Measurements from ENCODE around the gene GDF2. TPM values are rescaled to one million over a fixed set of nuclear protein-coding genes. Genes with fewer than 3 reads are reported as not detected.

Gene GDF2
- total RNA-seq, 1 donor from 2014 or later: not detected

- TF ChIP-seq CTCF (IDR thresholded peaks at IDR 0.05): no peak
- Mint-ChIP-seq H3K4me3 (ENCODE audit: unreplicated experiment) (no peak overlapping the region), H3K9me3 (ENCODE audit: unreplicated experiment) (no peaks in the 10 kb centered on the region), H3K4me1 (ENCODE audit: unreplicated experiment) (no peaks in the 10 kb centered on the region), H3K27ac (ENCODE audit: unreplicated experiment) (no peak overlapping the region), H3K27me3 (ENCODE audit: unreplicated experiment) (peaks cover 25% of the 10 kb centered on the region), H3K36me3 (ENCODE audit: unreplicated experiment) (no peaks in the 10 kb centered on the region)
- DNase-seq (ENCODE audit: extremely low spot score, unreplicated experiment): no peak
Measured at GRCh38 chr10:47310090-47310505, 12.2 kb upstream of the GDF2 start.

- Mint-ChIP-seq H3K27ac (ENCODE audit: unreplicated experiment) (no peak overlapping the region), H3K4me3 (ENCODE audit: unreplicated experiment) (no peak overlapping the region), H3K36me3 (ENCODE audit: unreplicated experiment) (no peaks in the 10 kb centered on the region), H3K9me3 (ENCODE audit: unreplicated experiment) (no peaks in the 10 kb centered on the region), H3K27me3 (ENCODE audit: unreplicated experiment) (peaks cover 19% of the 10 kb centered on the region), H3K4me1 (ENCODE audit: unreplicated experiment) (no peaks in the 10 kb centered on the region)
- no peak for TF ChIP-seq CTCF (IDR thresholded peaks at IDR 0.05)
- no peak for DNase-seq (ENCODE audit: extremely low spot score, unreplicated experiment)
Measured at GRCh38 chr10:47311193-47311931, 10.9 kb upstream of the GDF2 start.

GRCh38 chr10:47311932-47312662, 10.2 kb upstream of the GDF2 start:
- Mint-ChIP-seq H3K36me3 (ENCODE audit: unreplicated experiment) (no peaks in the 10 kb centered on the region), H3K4me1 (ENCODE audit: unreplicated experiment) (no peaks in the 10 kb centered on the region), H3K27me3 (ENCODE audit: unreplicated experiment) (peaks cover 12% of the 10 kb centered on the region), H3K4me3 (ENCODE audit: unreplicated experiment) (no peak overlapping the region), H3K9me3 (ENCODE audit: unreplicated experiment) (no peaks in the 10 kb centered on the region), H3K27ac (ENCODE audit: unreplicated experiment) (no peak overlapping the region)
- DNase-seq (ENCODE audit: extremely low spot score, unreplicated experiment): peak; percentile 89
- TF ChIP-seq CTCF (IDR thresholded peaks at IDR 0.05): peak; percentile 79

GRCh38 chr10:47312663-47312995, 9.6 kb upstream of the GDF2 start:
- no peak overlapping the region for H3K4me3 Mint-ChIP-seq (ENCODE audit: unreplicated experiment)
- no peak for DNase-seq (ENCODE audit: extremely low spot score, unreplicated experiment)
- H3K27me3 Mint-ChIP-seq (ENCODE audit: unreplicated experiment): peaks cover 7% of the 10 kb centered on the region
- H3K36me3 Mint-ChIP-seq (ENCODE audit: unreplicated experiment): no peaks in the 10 kb centered on the region
- H3K4me1 Mint-ChIP-seq (ENCODE audit: unreplicated experiment): no peaks in the 10 kb centered on the region
- H3K9me3 Mint-ChIP-seq (ENCODE audit: unreplicated experiment): no peaks in the 10 kb centered on the region
- no peak overlapping the region for H3K27ac Mint-ChIP-seq (ENCODE audit: unreplicated experiment)
- TF ChIP-seq CTCF (IDR thresholded peaks at IDR 0.05): no peak

- Mint-ChIP-seq H3K27ac (ENCODE audit: unreplicated experiment) (no peak overlapping the region), H3K27me3 (ENCODE audit: unreplicated experiment) (no peaks in the 10 kb centered on the region), H3K9me3 (ENCODE audit: unreplicated experiment) (no peaks in the 10 kb centered on the region), H3K4me1 (ENCODE audit: unreplicated experiment) (no peaks in the 10 kb centered on the region), H3K4me3 (ENCODE audit: unreplicated experiment) (no peak overlapping the region), H3K36me3 (ENCODE audit: unreplicated experiment) (no peaks in the 10 kb centered on the region)
- no peak for TF ChIP-seq CTCF (IDR thresholded peaks at IDR 0.05)
- DNase-seq (ENCODE audit: extremely low spot score, unreplicated experiment): no peak
Measured at GRCh38 chr10:47314416-47314970, 7.8 kb upstream of the GDF2 start.
